Measurements from ENCODE around the gene TRABD. TPM values are rescaled to one million over a fixed set of nuclear protein-coding genes. Genes with fewer than 3 reads are reported as not detected.
A peak's percentile ranks its signal among the peaks of the same experiment; 100 is the strongest.
"Not testable (repeated sequence)": the region's sequence is repeated elsewhere in the genome, so short reads cannot be mapped to it uniquely, and the experiment has no call there.

TRABD gene, protein sequence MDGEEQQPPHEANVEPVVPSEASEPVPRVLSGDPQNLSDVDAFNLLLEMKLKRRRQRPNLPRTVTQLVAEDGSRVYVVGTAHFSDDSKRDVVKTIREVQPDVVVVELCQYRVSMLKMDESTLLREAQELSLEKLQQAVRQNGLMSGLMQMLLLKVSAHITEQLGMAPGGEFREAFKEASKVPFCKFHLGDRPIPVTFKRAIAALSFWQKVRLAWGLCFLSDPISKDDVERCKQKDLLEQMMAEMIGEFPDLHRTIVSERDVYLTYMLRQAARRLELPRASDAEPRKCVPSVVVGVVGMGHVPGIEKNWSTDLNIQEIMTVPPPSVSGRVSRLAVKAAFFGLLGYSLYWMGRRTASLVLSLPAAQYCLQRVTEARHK
- polyA plus RNA-seq: 41.3 TPM
- long read RNA-seq, donor 1, partial matches to known transcripts: 0 of 3 reads
- long read RNA-seq, donor 1, other reads (novel, unspliced or antisense): 0 of 3 reads
- long read RNA-seq, donor 2, partial matches to known transcripts: 0 of 6 reads
- long read RNA-seq, donor 2, other reads (novel, unspliced or antisense): 0 of 6 reads
- long read RNA-seq, donor 3, transcript TRABD-202 (10 exons, 2,272 nt): major isoform, 9 of 32 reads
- long read RNA-seq, donor 3, partial matches to known transcripts: 13 of 32 reads
- long read RNA-seq, donor 3, other reads (novel, unspliced or antisense): 0 of 32 reads
- long read RNA-seq, donor 4, partial matches to known transcripts: 0 of 2 reads
- long read RNA-seq, donor 4, other reads (novel, unspliced or antisense): 0 of 2 reads
- long read RNA-seq, donor 5, partial matches to known transcripts: 0 of 5 reads
- long read RNA-seq, donor 5, other reads (novel, unspliced or antisense): 0 of 5 reads
- long read RNA-seq, donor 6, transcript TRABD-202 (10 exons, 2,272 nt): major isoform, 5 of 16 reads
- long read RNA-seq, donor 6, partial matches to known transcripts: 0 of 16 reads
- long read RNA-seq, donor 6, other reads (novel, unspliced or antisense): 0 of 16 reads
- long read RNA-seq, donor 7, partial matches to known transcripts: 5 of 9 reads
- long read RNA-seq, donor 7, other reads (novel, unspliced or antisense): 0 of 9 reads
- long read RNA-seq, donor 8, transcript TRABD-202 (10 exons, 2,272 nt): major isoform, 5 of 11 reads
- long read RNA-seq, donor 8, partial matches to known transcripts: 0 of 11 reads
- long read RNA-seq, donor 8, other reads (novel, unspliced or antisense): 0 of 11 reads
- long read RNA-seq, donor 9, partial matches to known transcripts: 0 of 10 reads
- long read RNA-seq, donor 9, other reads (novel, unspliced or antisense): 0 of 10 reads
- long read RNA-seq, donor 10, partial matches to known transcripts: 0 of 10 reads
- long read RNA-seq, donor 10, other reads (novel, unspliced or antisense): 0 of 10 reads
- long read RNA-seq, donor 11, transcript TRABD-202 (10 exons, 2,272 nt): major isoform, 7 of 12 reads
- long read RNA-seq, donor 11, partial matches to known transcripts: 0 of 12 reads
- long read RNA-seq, donor 11, other reads (novel, unspliced or antisense): 0 of 12 reads

DNA sequence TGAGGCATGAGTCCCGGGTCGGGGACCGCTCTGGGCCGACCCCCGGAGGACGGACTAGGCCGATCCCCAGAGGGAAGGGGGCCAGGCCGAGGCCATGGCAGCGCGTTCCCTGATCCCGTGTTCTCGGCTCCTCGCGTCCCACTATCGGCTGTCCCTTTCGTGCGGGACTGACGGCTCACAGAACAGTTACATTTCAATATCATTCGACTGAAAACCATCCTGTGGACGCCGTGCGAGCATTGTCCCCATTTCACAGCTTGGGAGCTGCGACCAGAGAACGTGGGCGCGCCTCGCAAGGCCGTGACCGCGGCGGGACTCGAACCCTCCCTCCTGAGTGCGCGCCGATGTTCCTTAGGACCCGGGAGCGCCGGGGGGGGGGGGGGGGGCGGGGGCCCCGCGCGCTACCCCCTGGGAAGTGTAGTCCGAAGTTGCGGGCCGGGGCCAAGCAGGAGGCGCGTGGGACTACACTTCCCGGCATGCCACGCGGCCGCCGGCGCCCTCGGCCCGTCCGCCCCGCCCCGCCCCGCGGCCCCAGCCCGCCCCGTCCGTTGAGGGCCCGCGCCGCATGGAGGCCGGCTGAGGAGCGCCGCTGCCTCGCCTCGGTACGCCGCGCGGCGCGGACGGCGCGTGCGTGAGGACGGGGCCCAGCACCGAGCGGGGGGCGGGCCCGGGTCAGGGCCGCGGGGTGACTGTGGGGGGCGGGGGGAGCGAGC is at the start of gene TRABD:
TRABD (plus strand) TSS at position 539 of the 713 bp plus-strand sequence. CDS start 7,148 bp downstream, outside the sequence.
- WGBS (ENCODE audit: insufficient coverage, low lambda C conversion rate): no CpG with 5 or more reads among the region's 90 CpGs
- no peaks in the 10 kb centered on the region for H3K27me3 ChIP-seq (ENCODE audit: control insufficient read depth, insufficient read depth, low read length)
- DNase-seq: peak; percentile 83 to 89
- H3K4me3 ChIP-seq (ENCODE audit: low read length): peak within 1 kb of the TSS; percentile 55
- peaks cover 3% of the 10 kb centered on the region for H3K9me3 ChIP-seq (ENCODE audit: control insufficient read depth, low read depth, low read length)
- H3K36me3 ChIP-seq (ENCODE audit: control insufficient read depth, insufficient read depth, low read length): peaks cover 4% of the 10 kb centered on the region
- H3K27ac ChIP-seq (ENCODE audit: low read length): no peak within 1 kb of the TSS
- peaks cover 31% of the 10 kb centered on the region for H3K4me1 ChIP-seq (ENCODE audit: control insufficient read depth, insufficient read depth, low read length)

DNA sequence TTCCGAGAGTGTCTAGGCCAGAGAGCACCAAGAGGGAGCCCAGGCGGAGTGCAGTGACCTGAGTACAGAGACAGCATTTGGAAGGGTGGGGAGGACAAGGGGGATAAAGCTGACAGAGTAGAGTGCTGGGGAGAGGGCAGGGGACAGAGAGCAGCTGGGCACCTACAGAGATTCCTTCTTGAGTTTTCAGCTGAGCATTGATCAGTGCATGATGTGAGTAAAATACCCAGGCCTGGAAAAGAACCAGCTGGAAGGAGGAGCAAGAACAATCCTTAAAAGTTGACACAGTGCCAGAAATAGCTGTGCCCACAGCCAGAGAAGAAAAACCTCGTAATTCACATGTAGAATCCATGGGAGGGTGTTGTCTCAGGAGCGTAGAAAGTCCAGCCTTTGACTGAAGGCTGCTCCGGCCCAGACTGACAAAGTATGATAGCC is 49.1 kb upstream of the TRABD start:
- Histone ChIP-seq H3K27ac (ENCODE audit: low read length) (no peak overlapping the region), H3K4me3 (ENCODE audit: low read length) (no peak overlapping the region), H3K27me3 (ENCODE audit: control insufficient read depth, insufficient read depth, low read length) (no peaks in the 10 kb centered on the region), H3K4me1 (ENCODE audit: control insufficient read depth, insufficient read depth, low read length) (peaks cover 8% of the 10 kb centered on the region), H3K9me3 (ENCODE audit: control insufficient read depth, low read depth, low read length) (no peaks in the 10 kb centered on the region), H3K36me3 (ENCODE audit: control insufficient read depth, insufficient read depth, low read length) (no peaks in the 10 kb centered on the region)
- no CpG with 5 or more reads among the region's 5 CpGs for WGBS (ENCODE audit: insufficient coverage, low lambda C conversion rate)
- DNase-seq: no peak

DNA sequence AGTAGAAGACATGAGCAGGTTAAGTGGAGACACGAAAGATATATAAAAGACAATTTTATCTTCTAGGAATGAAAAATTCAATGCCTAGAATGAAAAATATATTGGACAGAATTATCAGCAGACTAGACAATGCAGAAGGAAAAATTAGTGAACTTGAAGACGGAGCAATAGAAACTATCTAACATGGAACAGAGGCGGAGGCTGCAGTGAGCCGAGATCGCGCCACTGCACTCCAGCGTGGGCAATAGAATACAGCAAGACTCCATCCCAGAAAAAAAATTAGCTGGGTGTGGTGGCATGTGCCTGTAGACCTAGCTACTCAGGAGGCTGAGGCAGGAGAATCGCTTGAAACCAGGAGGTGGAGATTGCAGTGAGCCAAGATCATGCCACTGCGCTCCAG is 48.4 kb upstream of the TRABD start:
- not testable (repeated sequence) for H3K4me3 ChIP-seq (ENCODE audit: low read length); H3K9me3 ChIP-seq (ENCODE audit: control insufficient read depth, low read depth, low read length); H3K36me3 ChIP-seq (ENCODE audit: control insufficient read depth, insufficient read depth, low read length); DNase-seq; H3K4me1 ChIP-seq (ENCODE audit: control insufficient read depth, insufficient read depth, low read length); H3K27ac ChIP-seq (ENCODE audit: low read length); H3K27me3 ChIP-seq (ENCODE audit: control insufficient read depth, insufficient read depth, low read length)
- 100% methylated on average over 1 of the region's 9 CpGs for WGBS (ENCODE audit: insufficient coverage, low lambda C conversion rate)

DNA sequence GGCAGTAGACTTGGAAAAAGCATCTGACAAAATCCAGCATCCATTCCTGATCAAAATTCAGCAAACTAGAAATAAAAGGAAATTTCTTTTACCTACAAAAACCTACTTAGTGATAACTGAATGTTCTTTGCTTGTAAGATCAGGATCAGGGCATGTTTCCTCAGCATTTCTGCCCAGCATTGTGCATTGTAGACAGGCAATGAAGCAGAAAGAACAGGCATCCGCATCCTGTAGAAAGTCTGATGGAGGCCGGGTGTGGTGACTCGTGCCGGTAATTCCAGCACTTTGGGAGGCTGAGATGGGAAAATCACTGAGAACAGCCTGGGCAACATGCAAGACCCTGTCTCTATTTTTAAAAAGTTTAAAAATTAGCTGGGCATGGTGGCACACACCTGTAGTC is 47.7 kb upstream of the TRABD start:
- no CpG with 5 or more reads among the region's 4 CpGs for WGBS (ENCODE audit: insufficient coverage, low lambda C conversion rate)
- H3K27ac ChIP-seq (ENCODE audit: low read length): no peak overlapping the region
- no peak overlapping the region for H3K4me3 ChIP-seq (ENCODE audit: low read length)
- no peaks in the 10 kb centered on the region for H3K36me3 ChIP-seq (ENCODE audit: control insufficient read depth, insufficient read depth, low read length)
- no peaks in the 10 kb centered on the region for H3K9me3 ChIP-seq (ENCODE audit: control insufficient read depth, low read depth, low read length)
- no peaks in the 10 kb centered on the region for H3K27me3 ChIP-seq (ENCODE audit: control insufficient read depth, insufficient read depth, low read length)
- no peak for DNase-seq
- H3K4me1 ChIP-seq (ENCODE audit: control insufficient read depth, insufficient read depth, low read length): peaks cover 8% of the 10 kb centered on the region

DNA sequence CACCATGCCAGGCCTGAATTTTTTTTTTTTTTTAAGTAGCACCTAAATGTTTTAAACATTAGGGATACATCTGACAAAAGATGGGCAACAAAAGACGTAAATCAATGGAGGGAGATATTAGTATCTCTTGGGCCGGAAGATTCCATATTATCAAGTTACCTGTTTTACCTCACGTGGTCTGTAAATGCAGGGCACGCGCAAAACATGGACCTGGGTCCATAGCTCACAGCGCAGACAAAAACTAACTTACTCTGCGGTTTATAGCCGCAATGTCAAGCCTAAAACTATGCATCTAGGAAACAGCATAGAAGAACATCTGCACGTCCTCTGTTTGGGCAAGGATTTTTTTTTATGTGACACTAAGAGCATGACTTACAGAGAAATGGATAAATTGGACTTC is 46.7 kb upstream of the TRABD start:
- no peak overlapping the region for H3K27ac ChIP-seq (ENCODE audit: low read length)
- H3K36me3 ChIP-seq (ENCODE audit: control insufficient read depth, insufficient read depth, low read length): no peaks in the 10 kb centered on the region
- no peaks in the 10 kb centered on the region for H3K9me3 ChIP-seq (ENCODE audit: control insufficient read depth, low read depth, low read length)
- H3K27me3 ChIP-seq (ENCODE audit: control insufficient read depth, insufficient read depth, low read length): no peaks in the 10 kb centered on the region
- no peak for DNase-seq
- H3K4me1 ChIP-seq (ENCODE audit: control insufficient read depth, insufficient read depth, low read length): peaks cover 8% of the 10 kb centered on the region
- WGBS (ENCODE audit: insufficient coverage, low lambda C conversion rate): 100% methylated on average over 1 of the region's 9 CpGs
- no peak overlapping the region for H3K4me3 ChIP-seq (ENCODE audit: low read length)

DNA sequence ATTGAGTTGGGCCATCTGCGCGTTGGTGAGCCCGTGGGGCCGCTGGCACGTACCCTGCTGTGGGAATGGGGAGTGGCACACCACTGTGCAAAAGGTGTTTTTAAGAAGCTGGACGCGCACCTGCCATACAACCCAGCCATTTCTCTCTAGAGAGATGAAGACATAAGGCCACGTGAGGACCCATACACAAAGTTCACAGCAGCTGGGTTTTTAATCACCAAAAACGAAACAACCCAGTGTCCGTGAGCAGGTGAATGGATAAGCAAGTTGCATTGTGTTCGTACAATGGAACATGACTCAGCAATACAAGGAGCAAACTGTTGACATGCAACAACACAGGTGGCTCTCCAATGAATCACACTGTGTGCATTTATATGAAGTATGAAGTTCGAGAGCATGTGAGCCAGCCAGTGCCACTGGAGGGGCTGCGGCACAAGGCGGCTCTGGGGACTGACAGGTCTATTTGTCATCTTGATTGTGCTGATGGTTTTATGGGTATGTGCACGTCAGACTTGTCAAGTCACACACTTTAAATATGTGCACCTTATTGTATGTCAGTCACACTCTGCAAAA is 45.8 kb upstream of the TRABD start:
- Histone ChIP-seq H3K9me3 (ENCODE audit: control insufficient read depth, low read depth, low read length) (no peaks in the 10 kb centered on the region), H3K4me3 (ENCODE audit: low read length) (no peak overlapping the region), H3K36me3 (ENCODE audit: control insufficient read depth, insufficient read depth, low read length) (no peaks in the 10 kb centered on the region), H3K27me3 (ENCODE audit: control insufficient read depth, insufficient read depth, low read length) (no peaks in the 10 kb centered on the region), H3K27ac (ENCODE audit: low read length) (no peak overlapping the region), H3K4me1 (ENCODE audit: control insufficient read depth, insufficient read depth, low read length) (peaks cover 8% of the 10 kb centered on the region)
- WGBS (ENCODE audit: insufficient coverage, low lambda C conversion rate): no CpG with 5 or more reads among the region's 15 CpGs
- peak; percentile 50 to 81 for DNase-seq

DNA sequence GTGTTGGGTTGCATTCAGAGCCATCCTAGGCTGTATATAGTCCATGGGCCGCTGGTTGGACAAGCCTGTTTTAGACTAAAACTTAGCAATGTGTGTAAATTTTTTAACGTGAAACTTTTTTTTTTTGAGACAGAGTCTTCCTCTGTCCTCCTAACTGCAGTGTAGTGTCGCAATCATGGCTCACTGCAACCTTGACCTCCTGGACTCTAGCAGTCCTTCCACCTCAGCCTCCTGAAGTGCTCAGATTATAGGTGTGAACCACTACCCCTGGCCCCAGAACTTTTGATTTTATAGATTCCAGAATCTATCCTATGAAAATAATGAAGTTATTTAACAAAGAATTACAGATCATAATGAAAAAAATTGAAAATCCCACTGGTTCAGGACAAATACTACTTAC is 45.1 kb upstream of the TRABD start:
- no CpG with 5 or more reads among the region's 3 CpGs for WGBS (ENCODE audit: insufficient coverage, low lambda C conversion rate)
- H3K27me3 ChIP-seq (ENCODE audit: control insufficient read depth, insufficient read depth, low read length): no peaks in the 10 kb centered on the region
- no peak overlapping the region for H3K4me3 ChIP-seq (ENCODE audit: low read length)
- peak in 1 of 2 donors; percentile 60 for DNase-seq
- no peaks in the 10 kb centered on the region for H3K9me3 ChIP-seq (ENCODE audit: control insufficient read depth, low read depth, low read length)
- no peak overlapping the region for H3K27ac ChIP-seq (ENCODE audit: low read length)
- H3K36me3 ChIP-seq (ENCODE audit: control insufficient read depth, insufficient read depth, low read length): no peaks in the 10 kb centered on the region
- peaks cover 13% of the 10 kb centered on the region for H3K4me1 ChIP-seq (ENCODE audit: control insufficient read depth, insufficient read depth, low read length)

DNA sequence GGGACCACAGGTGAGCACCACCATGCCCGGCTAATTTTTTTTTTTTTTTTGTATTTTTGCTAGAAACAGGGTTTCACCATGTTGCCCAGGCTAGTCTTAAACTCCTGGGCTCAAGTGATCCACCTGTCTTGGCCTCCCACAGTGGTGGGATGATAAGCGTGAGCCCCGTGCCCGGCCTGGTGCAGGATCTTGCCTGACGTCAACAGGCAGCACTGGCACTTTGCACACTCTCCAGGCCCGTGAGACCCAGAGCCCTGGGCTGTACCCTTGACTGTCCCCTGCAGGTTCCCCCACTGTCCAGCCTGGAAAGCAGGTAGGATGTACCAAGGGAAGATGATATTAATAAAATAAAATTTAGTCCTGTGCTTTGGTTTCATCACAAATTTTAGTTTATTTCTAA is 44.3 kb upstream of the TRABD start:
- WGBS (ENCODE audit: insufficient coverage, low lambda C conversion rate): no CpG with 5 or more reads among the region's 6 CpGs

DNA sequence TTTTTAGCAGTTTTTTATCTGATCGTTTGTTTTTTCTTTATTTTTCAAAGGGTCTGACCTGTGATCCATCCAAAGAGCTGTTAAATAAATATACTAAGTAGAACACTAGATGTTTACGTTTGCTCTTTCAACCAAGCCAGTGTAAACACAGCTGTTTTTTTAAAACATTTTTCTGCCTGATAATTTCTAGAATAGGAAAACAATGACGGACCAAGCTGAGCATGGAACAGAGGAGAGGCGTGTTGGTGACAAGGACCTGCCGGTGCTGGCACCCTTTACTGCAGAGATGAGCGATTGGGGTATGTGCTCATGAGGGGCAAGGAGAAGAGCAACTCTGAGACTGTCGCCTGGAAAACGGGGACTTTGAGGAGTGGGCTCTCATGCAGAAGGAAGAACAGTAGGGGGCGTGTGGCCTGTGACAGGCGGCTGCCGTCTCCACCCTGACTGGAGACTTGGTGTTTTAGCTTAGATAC is 43.8 kb upstream of the TRABD start:
- WGBS (ENCODE audit: insufficient coverage, low lambda C conversion rate): 39% methylated on average over 3 of the region's 11 CpGs
- H3K9me3 ChIP-seq (ENCODE audit: control insufficient read depth, low read depth, low read length): no peaks in the 10 kb centered on the region
- no peaks in the 10 kb centered on the region for H3K27me3 ChIP-seq (ENCODE audit: control insufficient read depth, insufficient read depth, low read length)

More for the DNA sequence above, 44.3 kb upstream of the TRABD start:
- Histone ChIP-seq H3K4me3 (ENCODE audit: low read length) (no peak overlapping the region), H3K27me3 (ENCODE audit: control insufficient read depth, insufficient read depth, low read length) (no peaks in the 10 kb centered on the region), H3K9me3 (ENCODE audit: control insufficient read depth, low read depth, low read length) (no peaks in the 10 kb centered on the region), H3K36me3 (ENCODE audit: control insufficient read depth, insufficient read depth, low read length) (no peaks in the 10 kb centered on the region), H3K4me1 (ENCODE audit: control insufficient read depth, insufficient read depth, low read length) (peaks cover 21% of the 10 kb centered on the region), H3K27ac (ENCODE audit: low read length) (no peak overlapping the region)
- no peak for DNase-seq

More for the DNA sequence above, 43.8 kb upstream of the TRABD start:
- Histone ChIP-seq H3K27ac (ENCODE audit: low read length) (no peak overlapping the region), H3K4me1 (ENCODE audit: control insufficient read depth, insufficient read depth, low read length) (peaks cover 21% of the 10 kb centered on the region), H3K36me3 (ENCODE audit: control insufficient read depth, insufficient read depth, low read length) (no peaks in the 10 kb centered on the region), H3K4me3 (ENCODE audit: low read length) (no peak overlapping the region)
- DNase-seq: no peak
